ENCODE results near the gene POSTN. TPM values are rescaled to one million over a fixed set of nuclear protein-coding genes. Genes with fewer than 3 reads are reported as not detected.

POSTN gene
- total and polyA plus RNA-seq, 3 experiments from 2014 or later, result not detected

GRCh38 chr13:37627428-37627827 lies 28.9 kb upstream of the POSTN start:
- Mint-ChIP-seq H3K36me3 (no peaks in the 10 kb centered on the region), H3K27ac (no peak overlapping the region), H3K4me3 (no peak overlapping the region), H3K9me3 (peaks cover 0 to 27% (median 6%) of the 10 kb centered on the region in 5 donors), H3K27me3 (no peaks in the 10 kb centered on the region), H3K4me1 (no peaks in the 10 kb centered on the region)
- no peaks in the 10 kb centered on the region for H3K36me3 ChIP-seq (ENCODE audit: insufficient read depth, low read length)
- no peak for DNase-seq
- H3K9me3 ChIP-seq (ENCODE audit: low read length), result no peaks in the 10 kb centered on the region
- no peaks in the 10 kb centered on the region for H3K27me3 ChIP-seq (ENCODE audit: insufficient read depth, low read length, poor library complexity, severe bottlenecking)
- H3K4me1 ChIP-seq (ENCODE audit: insufficient read depth, low read length), result no peaks in the 10 kb centered on the region
- no peak overlapping the region for H3K4me3 ChIP-seq (ENCODE audit: low read length)
- no peak overlapping the region for H3K27ac ChIP-seq (ENCODE audit: low read depth, low read length)
- CTCF ChIA-PET, result no interaction called here
- POLR2A ChIA-PET, result no interaction called here

DNA sequence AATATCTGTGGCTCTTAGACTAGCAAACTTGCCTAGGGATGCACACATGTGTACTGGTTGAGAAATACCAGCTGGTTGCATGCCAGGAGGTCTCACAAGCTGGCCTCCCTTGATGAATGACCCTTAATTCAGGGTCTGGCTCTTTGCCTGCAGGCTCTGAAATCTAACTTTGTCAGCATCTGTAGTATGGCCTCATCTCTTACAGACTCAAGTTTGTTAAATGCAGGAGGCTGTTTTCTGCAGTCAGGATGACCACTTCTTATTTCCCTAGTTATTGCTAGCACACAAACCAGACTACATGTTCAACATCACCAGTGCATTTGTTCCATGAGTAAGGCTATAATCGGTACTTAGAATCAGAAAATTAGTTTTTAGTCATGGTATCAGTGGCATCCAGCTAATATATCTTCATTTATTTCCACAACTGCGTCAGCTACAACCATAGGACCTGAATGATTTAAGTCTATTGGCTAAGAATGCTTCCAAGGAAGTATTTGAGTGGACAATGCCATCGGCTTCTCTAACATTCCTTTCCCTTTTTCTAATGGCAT lies 23.3 kb upstream of the POSTN start:
- CTCF ChIA-PET, result no interaction called here
- Mint-ChIP-seq H3K4me3 (no peak overlapping the region), H3K27ac (no peak overlapping the region), H3K9me3 (peaks cover 1 to 17% (median 8%) of the 10 kb centered on the region in 5 donors), H3K36me3 (no peaks in the 10 kb centered on the region), H3K4me1 (no peaks in the 10 kb centered on the region), H3K27me3 (no peaks in the 10 kb centered on the region)
- Histone ChIP-seq H3K27me3 (ENCODE audit: insufficient read depth, low read length, poor library complexity, severe bottlenecking) (no peaks in the 10 kb centered on the region), H3K9me3 (ENCODE audit: low read length) (no peaks in the 10 kb centered on the region), H3K4me3 (ENCODE audit: low read length) (no peak overlapping the region), H3K27ac (ENCODE audit: low read depth, low read length) (no peak overlapping the region), H3K36me3 (ENCODE audit: insufficient read depth, low read length) (no peaks in the 10 kb centered on the region), H3K4me1 (ENCODE audit: insufficient read depth, low read length) (no peaks in the 10 kb centered on the region)
- no peak for DNase-seq
- POLR2A ChIA-PET, result no interaction called here

GRCh38 chr13:37618554-37618953 lies 20.0 kb upstream of the POSTN start:
- H3K4me1 Mint-ChIP-seq, result no peaks in the 10 kb centered on the region
- H3K9me3 Mint-ChIP-seq, result peaks cover 0 to 17% (median 7%) of the 10 kb centered on the region in 5 donors
- ChIA-PET CTCF (no interaction called here), POLR2A (no interaction called here)
- no peaks in the 10 kb centered on the region for H3K36me3 Mint-ChIP-seq
- no peak overlapping the region for H3K4me3 Mint-ChIP-seq
- Histone ChIP-seq H3K9me3 (ENCODE audit: low read length) (no peaks in the 10 kb centered on the region), H3K27me3 (ENCODE audit: insufficient read depth, low read length, poor library complexity, severe bottlenecking) (no peaks in the 10 kb centered on the region), H3K36me3 (ENCODE audit: insufficient read depth, low read length) (no peaks in the 10 kb centered on the region), H3K4me1 (ENCODE audit: insufficient read depth, low read length) (no peaks in the 10 kb centered on the region), H3K27ac (ENCODE audit: low read depth, low read length) (no peak overlapping the region), H3K4me3 (ENCODE audit: low read length) (no peak overlapping the region)
- no peak for DNase-seq
- H3K27ac Mint-ChIP-seq, result no peak overlapping the region
- no peaks in the 10 kb centered on the region for H3K27me3 Mint-ChIP-seq

- H3K4me3 ChIP-seq (ENCODE audit: low read length), result no peak overlapping the region
- Mint-ChIP-seq H3K4me1 (no peaks in the 10 kb centered on the region), H3K4me3 (no peak overlapping the region), H3K27me3 (no peaks in the 10 kb centered on the region), H3K27ac (no peak overlapping the region), H3K9me3 (peaks cover 0 to 17% (median 7%) of the 10 kb centered on the region in 5 donors), H3K36me3 (no peaks in the 10 kb centered on the region)
- ChIA-PET POLR2A (no interaction called here), CTCF (no interaction called here)
- H3K9me3 ChIP-seq (ENCODE audit: low read length), result no peaks in the 10 kb centered on the region
- no peak overlapping the region for H3K27ac ChIP-seq (ENCODE audit: low read depth, low read length)
- DNase-seq, result no peak
- H3K36me3 ChIP-seq (ENCODE audit: insufficient read depth, low read length), result no peaks in the 10 kb centered on the region
- no peaks in the 10 kb centered on the region for H3K4me1 ChIP-seq (ENCODE audit: insufficient read depth, low read length)
- H3K27me3 ChIP-seq (ENCODE audit: insufficient read depth, low read length, poor library complexity, severe bottlenecking), result no peaks in the 10 kb centered on the region
Measured at GRCh38 chr13:37617173-37617572, 18.6 kb upstream of the POSTN start.

DNA sequence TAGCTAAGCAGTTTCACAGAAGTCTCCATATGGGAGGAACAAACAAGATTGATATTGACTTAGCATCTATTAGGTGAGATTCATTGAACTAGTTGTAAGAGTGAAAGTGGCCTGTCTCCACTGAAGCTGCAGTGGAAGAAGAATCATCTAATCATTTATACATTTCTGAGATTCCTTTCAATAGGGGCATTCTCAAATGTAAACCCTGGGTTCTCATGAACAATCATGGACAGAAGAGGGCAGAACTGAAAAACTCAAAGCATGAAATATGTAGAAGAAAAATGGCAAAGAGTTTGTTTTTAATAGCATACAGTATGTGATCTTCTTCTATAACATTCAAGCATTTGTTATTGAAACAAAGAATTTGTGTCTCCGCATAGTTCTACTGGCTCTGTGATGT lies 17.6 kb upstream of the POSTN start:
- ChIA-PET POLR2A (no interaction called here), CTCF (no interaction called here)
- H3K27me3 Mint-ChIP-seq, result no peaks in the 10 kb centered on the region
- Histone ChIP-seq H3K4me1 (ENCODE audit: insufficient read depth, low read length) (no peaks in the 10 kb centered on the region), H3K9me3 (ENCODE audit: low read length) (no peaks in the 10 kb centered on the region), H3K36me3 (ENCODE audit: insufficient read depth, low read length) (no peaks in the 10 kb centered on the region), H3K27ac (ENCODE audit: low read depth, low read length) (no peak overlapping the region), H3K4me3 (ENCODE audit: low read length) (no peak overlapping the region), H3K27me3 (ENCODE audit: insufficient read depth, low read length, poor library complexity, severe bottlenecking) (no peaks in the 10 kb centered on the region)
- no peaks in the 10 kb centered on the region for H3K4me1 Mint-ChIP-seq
- H3K4me3 Mint-ChIP-seq, result no peak overlapping the region
- DNase-seq, result no peak
- no peaks in the 10 kb centered on the region for H3K36me3 Mint-ChIP-seq
- H3K9me3 Mint-ChIP-seq, result peaks cover 0 to 17% (median 6%) of the 10 kb centered on the region in 5 donors
- no peak overlapping the region for H3K27ac Mint-ChIP-seq

GRCh38 chr13:37615276-37615675 lies 16.7 kb upstream of the POSTN start:
- H3K27ac ChIP-seq (ENCODE audit: low read depth, low read length), result no peak overlapping the region
- no peak for DNase-seq
- Mint-ChIP-seq H3K27me3 (no peaks in the 10 kb centered on the region), H3K4me1 (no peaks in the 10 kb centered on the region), H3K36me3 (no peaks in the 10 kb centered on the region), H3K9me3 (peaks cover 0 to 11% (median 3%) of the 10 kb centered on the region in 5 donors), H3K27ac (no peak overlapping the region), H3K4me3 (no peak overlapping the region)
- H3K4me3 ChIP-seq (ENCODE audit: low read length), result no peak overlapping the region
- POLR2A ChIA-PET, result no interaction called here
- no peaks in the 10 kb centered on the region for H3K27me3 ChIP-seq (ENCODE audit: insufficient read depth, low read length, poor library complexity, severe bottlenecking)
- H3K4me1 ChIP-seq (ENCODE audit: insufficient read depth, low read length), result no peaks in the 10 kb centered on the region
- H3K9me3 ChIP-seq (ENCODE audit: low read length), result no peaks in the 10 kb centered on the region
- CTCF ChIA-PET, result no interaction called here
- H3K36me3 ChIP-seq (ENCODE audit: insufficient read depth, low read length), result no peaks in the 10 kb centered on the region

DNA sequence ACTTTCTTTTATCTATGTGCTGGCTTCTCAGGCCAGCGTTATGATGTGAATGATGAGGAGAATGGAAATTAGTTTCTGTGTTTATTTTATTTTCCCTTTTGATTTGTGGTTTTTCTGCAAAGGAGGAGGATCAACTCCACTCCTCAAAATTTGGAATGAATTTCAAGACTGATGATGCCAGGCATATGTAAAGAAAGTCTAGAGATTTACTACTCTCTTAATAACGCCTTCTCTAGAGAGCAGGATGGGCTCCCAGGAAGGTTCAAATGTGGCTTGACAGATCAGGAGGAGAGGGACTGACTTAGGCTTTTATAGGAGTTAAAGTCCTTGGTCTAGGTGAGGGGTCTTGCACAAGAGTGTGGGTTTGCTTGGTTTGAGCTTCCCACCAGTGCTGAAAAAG lies 15.1 kb upstream of the POSTN start:
- peaks cover 1 to 11% (median 6%) of the 10 kb centered on the region in 5 donors for H3K9me3 Mint-ChIP-seq
- no peaks in the 10 kb centered on the region for H3K36me3 ChIP-seq (ENCODE audit: insufficient read depth, low read length)
- no peak overlapping the region for H3K4me3 ChIP-seq (ENCODE audit: low read length)
- no peaks in the 10 kb centered on the region for H3K4me1 Mint-ChIP-seq
- ChIA-PET POLR2A (no interaction called here), CTCF (interaction anchor here (1.0 kb wide), 1 partner anchor 10 kb away, joined by 3 read pairs; no protein-coding TSS in a partner anchor)
- H3K27me3 ChIP-seq (ENCODE audit: insufficient read depth, low read length, poor library complexity, severe bottlenecking), result no peaks in the 10 kb centered on the region
- H3K9me3 ChIP-seq (ENCODE audit: low read length), result no peaks in the 10 kb centered on the region
- H3K27ac Mint-ChIP-seq, result no peak overlapping the region
- DNase-seq, result no peak
- no peaks in the 10 kb centered on the region for H3K4me1 ChIP-seq (ENCODE audit: insufficient read depth, low read length)
- no peak overlapping the region for H3K4me3 Mint-ChIP-seq
- no peak overlapping the region for H3K27ac ChIP-seq (ENCODE audit: low read depth, low read length)
- H3K27me3 Mint-ChIP-seq, result no peaks in the 10 kb centered on the region
- no peaks in the 10 kb centered on the region for H3K36me3 Mint-ChIP-seq

GRCh38 chr13:37613236-37613635 lies 14.7 kb upstream of the POSTN start:
- ChIA-PET POLR2A (no interaction called here), CTCF (interaction anchor here (1.0 kb wide), 1 partner anchor 10 kb away, joined by 3 read pairs; no protein-coding TSS in a partner anchor)
- H3K4me3 Mint-ChIP-seq, result no peak overlapping the region
- H3K4me3 ChIP-seq (ENCODE audit: low read length), result no peak overlapping the region
- H3K27me3 ChIP-seq (ENCODE audit: insufficient read depth, low read length, poor library complexity, severe bottlenecking), result no peaks in the 10 kb centered on the region
- H3K36me3 Mint-ChIP-seq, result no peaks in the 10 kb centered on the region
- no peaks in the 10 kb centered on the region for H3K36me3 ChIP-seq (ENCODE audit: insufficient read depth, low read length)
- H3K4me1 Mint-ChIP-seq, result no peaks in the 10 kb centered on the region
- no peaks in the 10 kb centered on the region for H3K9me3 ChIP-seq (ENCODE audit: low read length)
- peaks cover 1 to 11% (median 6%) of the 10 kb centered on the region in 5 donors for H3K9me3 Mint-ChIP-seq
- H3K27ac ChIP-seq (ENCODE audit: low read depth, low read length), result no peak overlapping the region
- no peaks in the 10 kb centered on the region for H3K27me3 Mint-ChIP-seq
- H3K27ac Mint-ChIP-seq, result no peak overlapping the region
- no peak for DNase-seq
- H3K4me1 ChIP-seq (ENCODE audit: insufficient read depth, low read length), result no peaks in the 10 kb centered on the region
